GM21515 (cell line): ENCODE measurements around the gene RTEL1.
"Not testable (repeated sequence)": the region's sequence is repeated elsewhere in the genome, so short reads cannot be mapped to it uniquely, and the experiment has no call there.

Experiments
- ATAC-seq: cut with Tn5 transposase; IDR thresholded peaks from one replicate; pipeline ENCODE4 v1.9.1; 2021; ENCODE audit not compliant: unreplicated experiment

The RTEL1 gene

GRCh38 chr20:63648895-63649589 is 9.1 kb upstream of the RTEL1 start:
- no peak for ATAC-seq

- not testable (repeated sequence) for ATAC-seq
Observed at GRCh38 chr20:63650486-63650885, 7.6 kb upstream of the RTEL1 start.

- ATAC-seq: no peak
Observed at GRCh38 chr20:63651942-63652191, 6.2 kb upstream of the RTEL1 start.

- ATAC-seq: no peak
Observed at GRCh38 chr20:63652192-63652980, 5.7 kb upstream of the RTEL1 start.

GRCh38 chr20:63653041-63653973 is 4.8 kb upstream of the RTEL1 start, which contains the start of gene STMN3:
Gene STMN3, minus strand, starts transcription at chr20:63653424. Its CDS starts 79 bp downstream, at chr20:63653345.
- ATAC-seq: no peak

GRCh38 chr20:63653974-63654668 is 4.0 kb upstream of the RTEL1 start:
- ATAC-seq: no peak

GRCh38 chr20:63655249-63655648 is 2.9 kb upstream of the RTEL1 start:
- no peak for ATAC-seq

GRCh38 chr20:63656451-63656850 is 1.7 kb upstream of the RTEL1 start:
- no peak for ATAC-seq

- peak; percentile 6 for ATAC-seq
Observed at GRCh38 chr20:63657260-63657936, 714 bp upstream of the RTEL1 start.

GRCh38 chr20:63658749-63659187 is 656 bp downstream of the RTEL1 start:
- no peak for ATAC-seq

- no peak for ATAC-seq
Observed at GRCh38 chr20:63659370-63659769, 1.3 kb downstream of the RTEL1 start.

- ATAC-seq: not testable (repeated sequence)
Observed at GRCh38 chr20:63660174-63660573, 2.1 kb downstream of the RTEL1 start.

GRCh38 chr20:63660622-63661021 is 2.5 kb downstream of the RTEL1 start:
- no peak for ATAC-seq

- ATAC-seq: no peak
Observed at GRCh38 chr20:63661108-63661507, 3.0 kb downstream of the RTEL1 start.

GRCh38 chr20:63661959-63662812 is 4.1 kb downstream of the RTEL1 start:
- no peak for ATAC-seq

GRCh38 chr20:63662813-63663189 is 4.7 kb downstream of the RTEL1 start:
- ATAC-seq: no peak

GRCh38 chr20:63663332-63664066 is 5.4 kb downstream of the RTEL1 start:
- ATAC-seq: no peak

GRCh38 chr20:63664143-63664851 is 6.2 kb downstream of the RTEL1 start:
- no peak for ATAC-seq
